OCI-LY7 (cell line): Measurements from ENCODE around the gene HDGF.

Source experiments
- EZH2phosphoT487 ChIP-seq: fragments of 200-600 bp; sonication (generic); IDR thresholded peaks from 2 replicates; pipeline ENCODE4 v1.6.1; 2018; ENCODE audit warnings: low read depth, borderline replicate concordance, mild to moderate bottlenecking, mixed run types, antibody characterized with exemption, low read length, moderate library complexity, mixed read lengths
- TF ChIP-seq, protein P1 (sequence below): fragments of 200-600 bp; sonication (generic); conservative IDR thresholded peaks from 2 replicates; pipeline ENCODE4 v1.5.1; 2014; ENCODE audit warnings: mild to moderate bottlenecking, antibody characterized with exemption, low read length, moderate library complexity, mixed read lengths

- TF ChIP-seq, protein P1, sequence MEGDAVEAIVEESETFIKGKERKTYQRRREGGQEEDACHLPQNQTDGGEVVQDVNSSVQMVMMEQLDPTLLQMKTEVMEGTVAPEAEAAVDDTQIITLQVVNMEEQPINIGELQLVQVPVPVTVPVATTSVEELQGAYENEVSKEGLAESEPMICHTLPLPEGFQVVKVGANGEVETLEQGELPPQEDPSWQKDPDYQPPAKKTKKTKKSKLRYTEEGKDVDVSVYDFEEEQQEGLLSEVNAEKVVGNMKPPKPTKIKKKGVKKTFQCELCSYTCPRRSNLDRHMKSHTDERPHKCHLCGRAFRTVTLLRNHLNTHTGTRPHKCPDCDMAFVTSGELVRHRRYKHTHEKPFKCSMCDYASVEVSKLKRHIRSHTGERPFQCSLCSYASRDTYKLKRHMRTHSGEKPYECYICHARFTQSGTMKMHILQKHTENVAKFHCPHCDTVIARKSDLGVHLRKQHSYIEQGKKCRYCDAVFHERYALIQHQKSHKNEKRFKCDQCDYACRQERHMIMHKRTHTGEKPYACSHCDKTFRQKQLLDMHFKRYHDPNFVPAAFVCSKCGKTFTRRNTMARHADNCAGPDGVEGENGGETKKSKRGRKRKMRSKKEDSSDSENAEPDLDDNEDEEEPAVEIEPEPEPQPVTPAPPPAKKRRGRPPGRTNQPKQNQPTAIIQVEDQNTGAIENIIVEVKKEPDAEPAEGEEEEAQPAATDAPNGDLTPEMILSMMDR: peak; percentile 87
- TF ChIP-seq EZH2phosphoT487: no peak
Observed at GRCh38 chr1:156726549-156727226, 24.8 kb downstream of the HDGF start.
